ENCODE measurements around the gene TBC1D17. TPM values are rescaled to one million over a fixed set of nuclear protein-coding genes. Genes with fewer than 3 reads are reported as not detected.

Gene TBC1D17
- total RNA-seq, 2 donors from 2014 or later: 27.9 to 31.7 TPM

DNA sequence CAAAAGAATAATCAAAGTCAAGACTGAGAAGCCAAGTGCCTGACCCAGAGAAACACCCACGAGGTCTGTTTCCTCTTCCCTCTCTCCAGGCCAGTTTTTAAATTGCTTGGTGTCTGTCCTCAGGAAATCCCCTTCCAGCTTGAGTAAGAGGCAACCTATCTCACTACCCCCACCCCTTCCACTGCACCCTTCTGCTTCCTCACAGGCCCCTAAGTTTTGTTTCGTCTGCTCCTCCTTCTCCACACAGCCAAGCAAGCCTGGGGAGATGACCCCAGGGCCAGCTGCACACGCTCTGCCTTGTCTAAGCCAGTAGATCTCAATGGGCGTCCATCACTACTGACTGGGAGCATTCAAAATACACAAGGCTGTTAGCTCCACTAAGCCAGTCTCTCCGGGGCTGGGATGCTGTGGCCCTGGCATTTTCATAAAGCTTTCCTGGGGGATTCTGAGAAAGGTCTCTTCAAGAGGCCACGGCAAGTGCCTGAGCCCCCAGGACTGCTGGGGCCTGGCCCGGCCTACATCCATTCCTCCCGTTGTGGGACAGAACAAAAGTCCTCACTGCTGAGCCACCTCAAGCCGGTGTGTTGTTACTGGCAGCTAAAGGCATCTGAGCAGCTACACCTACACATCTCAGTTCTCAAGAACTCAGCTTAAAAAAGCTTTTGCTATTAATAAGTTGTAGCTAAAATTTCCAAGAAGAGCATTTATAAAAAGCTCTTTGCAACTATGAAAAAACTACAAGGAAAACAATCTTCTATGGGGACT, 34.1 kb downstream of the TBC1D17 start:
- TF ChIP-seq, protein P1, sequence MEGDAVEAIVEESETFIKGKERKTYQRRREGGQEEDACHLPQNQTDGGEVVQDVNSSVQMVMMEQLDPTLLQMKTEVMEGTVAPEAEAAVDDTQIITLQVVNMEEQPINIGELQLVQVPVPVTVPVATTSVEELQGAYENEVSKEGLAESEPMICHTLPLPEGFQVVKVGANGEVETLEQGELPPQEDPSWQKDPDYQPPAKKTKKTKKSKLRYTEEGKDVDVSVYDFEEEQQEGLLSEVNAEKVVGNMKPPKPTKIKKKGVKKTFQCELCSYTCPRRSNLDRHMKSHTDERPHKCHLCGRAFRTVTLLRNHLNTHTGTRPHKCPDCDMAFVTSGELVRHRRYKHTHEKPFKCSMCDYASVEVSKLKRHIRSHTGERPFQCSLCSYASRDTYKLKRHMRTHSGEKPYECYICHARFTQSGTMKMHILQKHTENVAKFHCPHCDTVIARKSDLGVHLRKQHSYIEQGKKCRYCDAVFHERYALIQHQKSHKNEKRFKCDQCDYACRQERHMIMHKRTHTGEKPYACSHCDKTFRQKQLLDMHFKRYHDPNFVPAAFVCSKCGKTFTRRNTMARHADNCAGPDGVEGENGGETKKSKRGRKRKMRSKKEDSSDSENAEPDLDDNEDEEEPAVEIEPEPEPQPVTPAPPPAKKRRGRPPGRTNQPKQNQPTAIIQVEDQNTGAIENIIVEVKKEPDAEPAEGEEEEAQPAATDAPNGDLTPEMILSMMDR (IDR thresholded peaks at IDR 0.05): no peak
- no peaks in the 10 kb centered on the region for H3K27me3 ChIP-seq (replicated peaks; ENCODE audit: insufficient read depth)
- no peak for DNase-seq (ENCODE audit: low spot score)
- peaks cover 6 to 30% of the 10 kb centered on the region in 2 donors for H3K4me1 ChIP-seq (ENCODE audit: control insufficient read depth in 1 of 2, low read depth in 2 of 2)
- H3K4me3 ChIP-seq: no peak overlapping the region
- no peaks in the 10 kb centered on the region for H3K9me3 ChIP-seq
- peaks cover 21% of the 10 kb centered on the region for H3K36me3 ChIP-seq
- H3K27ac ChIP-seq: peak overlapping the region; percentile 69 to 77
- peak; percentile 32 for ATAC-seq (ENCODE audit: insufficient number of reproducible peaks, low FRiP score, low read depth)

DNA sequence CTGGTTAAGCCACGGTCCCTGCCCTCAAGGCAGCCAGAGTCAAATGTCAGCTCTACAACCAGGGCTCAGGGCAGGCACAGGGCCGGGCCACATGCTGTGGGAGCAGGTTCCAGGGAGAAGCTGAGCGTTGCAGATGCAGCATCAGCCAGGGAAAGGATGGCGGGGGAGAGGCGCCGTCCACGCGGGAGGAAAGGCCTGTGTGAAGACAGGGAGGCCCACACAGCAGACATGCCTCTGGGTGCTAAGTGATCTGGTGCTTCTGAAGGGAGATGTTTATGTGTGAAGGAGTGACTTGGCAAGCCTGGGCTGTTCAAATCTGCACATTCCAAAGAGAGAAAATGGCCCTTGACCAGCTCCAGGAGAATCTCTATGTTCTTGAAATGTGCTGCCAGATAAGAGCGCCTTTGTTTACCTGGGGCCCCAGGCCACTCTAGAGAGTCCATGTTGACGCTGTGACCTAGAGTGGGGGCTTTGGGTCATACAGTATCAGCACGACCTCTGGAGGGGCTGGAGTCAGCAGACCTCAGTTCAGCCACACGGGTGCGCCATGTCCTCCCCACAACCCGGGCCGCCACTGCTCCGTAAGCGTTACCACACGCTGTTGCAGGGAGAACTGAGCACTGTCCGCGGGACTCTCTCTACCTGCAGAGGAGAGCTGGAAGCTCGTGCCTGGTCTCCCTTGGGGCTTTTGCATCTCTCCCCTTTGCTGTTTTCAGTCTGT, 35.6 kb downstream of the TBC1D17 start:
- peaks cover 10% of the 10 kb centered on the region for H3K36me3 ChIP-seq
- H3K4me1 ChIP-seq (ENCODE audit: control insufficient read depth in 1 of 2, low read depth in 2 of 2): peaks cover 6 to 30% of the 10 kb centered on the region in 2 donors
- no peaks in the 10 kb centered on the region for H3K27me3 ChIP-seq (replicated peaks; ENCODE audit: insufficient read depth)
- H3K27ac ChIP-seq: peak overlapping the region in 1 of 2 donors; percentile 42
- H3K4me3 ChIP-seq: no peak overlapping the region
- no peak for ATAC-seq (ENCODE audit: insufficient number of reproducible peaks, low FRiP score, low read depth)
- DNase-seq (ENCODE audit: low spot score): no peak
- TF ChIP-seq, protein P1 (IDR thresholded peaks at IDR 0.05): no peak
- no peaks in the 10 kb centered on the region for H3K9me3 ChIP-seq

DNA sequence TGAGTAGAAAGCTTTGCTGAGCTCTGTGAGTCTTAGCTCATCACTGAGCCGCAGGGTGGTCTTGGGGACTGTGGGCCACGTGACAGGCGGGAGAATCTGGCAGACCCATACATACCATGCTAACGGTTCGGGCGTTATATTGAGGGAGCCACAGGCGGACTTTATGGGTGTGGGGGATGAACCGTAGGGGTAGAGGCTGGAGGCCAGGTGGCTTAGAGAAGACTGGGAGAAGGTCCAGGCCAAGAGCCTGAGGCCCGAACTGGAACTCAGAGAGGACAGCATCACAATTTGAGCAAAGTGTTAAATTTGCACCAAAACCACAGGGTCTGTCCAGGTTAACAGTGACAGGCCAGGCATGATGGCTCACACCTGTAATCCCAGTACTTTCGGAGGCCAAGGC, 36.2 kb downstream of the TBC1D17 start:
- no peaks in the 10 kb centered on the region for H3K9me3 ChIP-seq
- H3K4me3 ChIP-seq: no peak overlapping the region
- TF ChIP-seq, protein P1 (IDR thresholded peaks at IDR 0.05): no peak
- no peaks in the 10 kb centered on the region for H3K27me3 ChIP-seq (replicated peaks; ENCODE audit: insufficient read depth)
- DNase-seq (ENCODE audit: low spot score): no peak
- peaks cover 6 to 30% of the 10 kb centered on the region in 2 donors for H3K4me1 ChIP-seq (ENCODE audit: control insufficient read depth in 1 of 2, low read depth in 2 of 2)
- H3K36me3 ChIP-seq: peaks cover 4% of the 10 kb centered on the region
- no peak for ATAC-seq (ENCODE audit: insufficient number of reproducible peaks, low FRiP score, low read depth)
- no peak overlapping the region for H3K27ac ChIP-seq

- no peak for DNase-seq (ENCODE audit: low spot score)
- H3K4me1 ChIP-seq (ENCODE audit: control insufficient read depth in 1 of 2, low read depth in 2 of 2): peaks cover 6 to 30% of the 10 kb centered on the region in 2 donors
- peaks cover 1% of the 10 kb centered on the region for H3K36me3 ChIP-seq
- no peak overlapping the region for H3K4me3 ChIP-seq
- no peak for ATAC-seq (ENCODE audit: insufficient number of reproducible peaks, low FRiP score, low read depth)
- H3K27ac ChIP-seq: no peak overlapping the region
- TF ChIP-seq, protein P1 (IDR thresholded peaks at IDR 0.05): no peak
- H3K9me3 ChIP-seq: no peaks in the 10 kb centered on the region
- no peaks in the 10 kb centered on the region for H3K27me3 ChIP-seq (replicated peaks; ENCODE audit: insufficient read depth)
Observed at GRCh38 chr19:49915271-49915670, 37.8 kb downstream of the TBC1D17 start.

Measured in thoracic aorta (tissue), 2 donors.